Liver (tissue), 9 donors: ENCODE results near the gene RPLP2. TPM values are rescaled to one million over a fixed set of nuclear protein-coding genes. Genes with fewer than 3 reads are reported as not detected.

Experiments used
- DNase-seq: peaks from one replicate; pipeline ENCODE4 v3.0.0-alpha.2; 2017; ENCODE audit warnings: low spot score
- H3K27ac ChIP-seq, 2 donors: one replicate each; pipeline ENCODE4 v1.7.0; 2013; ENCODE audit warnings: inconsistent platforms in 2 of 2, low read length in 2 of 2, control low read depth in 1 of 2, low read depth in 1 of 2, mild to moderate bottlenecking in 1 of 2
- H3K27me3 ChIP-seq, 4 donors: one replicate each; pipeline versions ENCODE4 v1.6.1 to v1.7.0; 2013; ENCODE audit warnings: low read length in 3 of 4, inconsistent platforms in 1 of 4, mild to moderate bottlenecking in 1 of 4, moderate library complexity in 1 of 4; ENCODE audit not compliant: control insufficient read depth in 4 of 4, insufficient read depth in 4 of 4
- H3K36me3 ChIP-seq, 4 donors: one replicate each; pipeline versions ENCODE4 v1.6.1 to v1.7.0; 2013; ENCODE audit warnings: low read length in 3 of 4, mild to moderate bottlenecking in 3 of 4, low read depth in 1 of 4, moderate library complexity in 1 of 4; ENCODE audit not compliant: control insufficient read depth in 4 of 4, insufficient read depth in 3 of 4
- H3K4me1 ChIP-seq, 4 donors: one replicate each; pipeline versions ENCODE4 v1.6.1 to v1.7.0; 2013; ENCODE audit warnings: low read length in 3 of 4, mild to moderate bottlenecking in 3 of 4, moderate library complexity in 1 of 4; ENCODE audit not compliant: control insufficient read depth in 4 of 4, insufficient read depth in 4 of 4
- H3K4me3 ChIP-seq, 3 donors: one replicate each; pipeline versions ENCODE4 v1.6.1 to v1.7.0; 2013; ENCODE audit warnings: low read length in 3 of 3, control low read depth in 1 of 3, low read depth in 1 of 3, mild to moderate bottlenecking in 1 of 3
- H3K9ac ChIP-seq, 2 donors: one replicate each; pipeline ENCODE4 v1.7.0; 2013; ENCODE audit warnings: low read length in 2 of 2, mild to moderate bottlenecking in 2 of 2, moderate library complexity in 2 of 2, control low read depth in 1 of 2, low read depth in 1 of 2
- H3K9me3 ChIP-seq, 4 donors: one replicate each; pipeline versions ENCODE4 v1.6.1 to v1.7.0; 2013; ENCODE audit warnings: low read length in 3 of 4; ENCODE audit not compliant: control insufficient read depth in 4 of 4
- EGR1 ChIP-seq, 2 donors: IDR thresholded peaks; 2 replicates each; pipeline ENCODE4 v1.6.1; 2016 to 2018; ENCODE audit warnings: antibody characterized with exemption in 2 of 2, low read depth in 2 of 2
- FOXA1 ChIP-seq: IDR thresholded peaks from 2 replicates; pipeline ENCODE4 v1.6.1; 2016; ENCODE audit warnings: antibody characterized with exemption
- FOXA2 ChIP-seq: IDR thresholded peaks from 2 replicates; pipeline ENCODE4 v1.6.1; 2016; ENCODE audit warnings: antibody characterized with exemption
- GABPA ChIP-seq, 2 donors: IDR thresholded peaks in 1 of 2; conservative IDR thresholded peaks in 1 of 2; 2 replicates each; pipeline ENCODE4 v1.6.1; 2016; ENCODE audit warnings: antibody characterized with exemption in 2 of 2, mild to moderate bottlenecking in 1 of 2, moderate library complexity in 1 of 2
- HNF4A ChIP-seq, 2 donors: conservative IDR thresholded peaks; 2 replicates each; pipeline ENCODE4 v1.6.1; 2016; ENCODE audit warnings: antibody characterized with exemption in 2 of 2, mild to moderate bottlenecking in 2 of 2
- HNF4G ChIP-seq: IDR thresholded peaks from 2 replicates; pipeline ENCODE4 v1.6.1; 2016; ENCODE audit warnings: antibody characterized with exemption
- JUND ChIP-seq, 2 donors: IDR thresholded peaks; 2 replicates each; pipeline ENCODE4 v1.6.1; 2016; ENCODE audit warnings: antibody characterized with exemption in 2 of 2
- NR2F2 ChIP-seq: IDR thresholded peaks from 2 replicates; pipeline ENCODE4 v1.6.1; 2016; ENCODE audit warnings: antibody characterized with exemption
- RAD21 ChIP-seq, 2 donors: IDR thresholded peaks; 2 replicates each; pipeline ENCODE4 v1.6.1; 2016; ENCODE audit warnings: antibody characterized with exemption in 2 of 2, mild to moderate bottlenecking in 2 of 2
- RXRA ChIP-seq, 2 donors: IDR thresholded peaks; 2 replicates each; pipeline ENCODE4 v1.6.1; 2017 to 2018; ENCODE audit warnings: antibody characterized with exemption in 2 of 2, mild to moderate bottlenecking in 1 of 2
- SP1 ChIP-seq: IDR thresholded peaks from 2 replicates; pipeline ENCODE4 v1.6.1; 2018; ENCODE audit warnings: antibody characterized with exemption, mild to moderate bottlenecking
- TAF1 ChIP-seq: conservative IDR thresholded peaks from 2 replicates; pipeline ENCODE4 v1.6.1; 2016; ENCODE audit warnings: antibody characterized with exemption, mild to moderate bottlenecking
- YY1 ChIP-seq: IDR thresholded peaks from 2 replicates; pipeline ENCODE4 v1.6.1; 2016; ENCODE audit warnings: antibody characterized with exemption, mild to moderate bottlenecking
- WGBS: extraction: QIAGEN DNeasy Blood & Tissue Kit; methylation state at CpG from one replicate; pipeline ENCODE4 v1.1.7; 2013; 5-methylcytosine and 5-hydroxymethylcytosine counted together
- polyA plus RNA-seq, 2 donors: library from polyadenylated mRNA; stranded (reverse) in 1 of 2; unstranded in 1 of 2; fragments of 200-250 nt in 1 of 2; fragments of >200 nt in 1 of 2; fragmentation: Nextera tagmentation in 1 of 2; extraction: Ambion mirVana in 1 of 2; gene quantifications; one replicate each; pipeline versions ENCODE4 v1.2.1 to v1.2.3, GENCODE V29; 2013 to 2015
- total RNA-seq, 2 donors: library from RNA; depleted of rRNA; stranded (reverse); fragments of >200 nt; gene quantifications; one replicate each; pipeline ENCODE4 v1.2.3, GENCODE V29; 2014
- TF ChIP-seq, protein P1 (sequence below): fragments of 150-350 bp; IDR thresholded peaks from 2 replicates; pipeline ENCODE4 v1.5.1; 2017; ENCODE audit warnings: improper control_type of control experiment, low read depth, low read length; ENCODE audit not compliant: missing input control
- TF ChIP-seq, protein P2 (sequence below): IDR thresholded peaks from 2 replicates; pipeline ENCODE4 v1.6.1; 2016; ENCODE audit warnings: antibody characterized with exemption
- TF ChIP-seq, protein P3 (sequence below): IDR thresholded peaks from 2 replicates; pipeline ENCODE4 v1.6.1; 2016; ENCODE audit warnings: antibody characterized with exemption, mild to moderate bottlenecking
- TF ChIP-seq, protein P4 (sequence below): IDR thresholded peaks from 2 replicates; pipeline ENCODE4 v1.6.1; 2016; ENCODE audit warnings: antibody characterized with exemption
- donor health status: healthy.
- donor health status: healthy.
- donor health status: healthy.
- donor health status: healthy.
- donor health status: healthy.

The RPLP2 gene
- total and polyA plus RNA-seq, 4 donors, result 59.8 to 476 (median 285) TPM

DNA sequence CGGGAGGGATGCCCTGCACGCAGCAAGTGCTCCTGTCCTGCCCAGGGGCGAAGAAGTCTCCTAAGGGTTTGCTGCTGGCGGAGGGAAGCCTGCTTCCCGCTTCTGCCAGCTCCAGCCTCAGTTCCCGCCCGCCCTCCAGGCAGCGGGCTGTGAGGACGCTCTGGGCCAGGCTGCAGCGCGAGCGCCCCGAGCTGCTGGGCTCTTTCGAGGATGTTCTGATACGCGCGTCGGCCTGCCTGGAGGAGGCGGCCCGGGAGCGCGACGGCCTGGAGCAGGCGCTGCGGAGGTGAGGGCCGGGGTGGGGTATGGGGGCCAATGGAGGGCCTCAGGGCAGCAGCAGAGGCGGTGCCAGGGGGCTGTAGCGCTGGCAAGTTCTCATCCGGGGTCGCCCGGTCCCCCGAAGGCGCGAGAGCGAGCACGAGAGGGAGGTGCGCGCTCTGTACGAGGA lies 20.1 kb downstream of the RPLP2 start:
- DNase-seq, result no peak
- Histone ChIP-seq H3K9me3 (no peaks in the 10 kb centered on the region), H3K4me3 (peak overlapping the region in 1 of 3 donors; percentile 37), H3K9ac (no peak overlapping the region), H3K36me3 (no peaks in the 10 kb centered on the region), H3K27ac (peak overlapping the region in 1 of 2 donors; percentile 50), H3K27me3 (no peaks in the 10 kb centered on the region), H3K4me1 (peaks cover 51 to 90% (median 71%) of the 10 kb centered on the region in 4 donors)
- TF ChIP-seq FOXA2 (no peak), SP1 (no peak), GABPA (IDR thresholded peaks at IDR 0.05 in 1 of 2, conservative IDR thresholded peaks at IDR 0.05 in 1 of 2) (no peak), FOXA1 (no peak), EGR1 (IDR thresholded peaks at IDR 0.05; ENCODE audit: low read depth in 2 of 2) (no peak), TAF1 (no peak), YY1 (no peak), RXRA (IDR thresholded peaks at IDR 0.05) (no peak), HNF4A (conservative IDR thresholded peaks at IDR 0.05) (no peak), HNF4G (no peak), JUND (IDR thresholded peaks at IDR 0.05) (no peak), RAD21 (IDR thresholded peaks at IDR 0.05) (no peak)
- TF ChIP-seq, protein P1, sequence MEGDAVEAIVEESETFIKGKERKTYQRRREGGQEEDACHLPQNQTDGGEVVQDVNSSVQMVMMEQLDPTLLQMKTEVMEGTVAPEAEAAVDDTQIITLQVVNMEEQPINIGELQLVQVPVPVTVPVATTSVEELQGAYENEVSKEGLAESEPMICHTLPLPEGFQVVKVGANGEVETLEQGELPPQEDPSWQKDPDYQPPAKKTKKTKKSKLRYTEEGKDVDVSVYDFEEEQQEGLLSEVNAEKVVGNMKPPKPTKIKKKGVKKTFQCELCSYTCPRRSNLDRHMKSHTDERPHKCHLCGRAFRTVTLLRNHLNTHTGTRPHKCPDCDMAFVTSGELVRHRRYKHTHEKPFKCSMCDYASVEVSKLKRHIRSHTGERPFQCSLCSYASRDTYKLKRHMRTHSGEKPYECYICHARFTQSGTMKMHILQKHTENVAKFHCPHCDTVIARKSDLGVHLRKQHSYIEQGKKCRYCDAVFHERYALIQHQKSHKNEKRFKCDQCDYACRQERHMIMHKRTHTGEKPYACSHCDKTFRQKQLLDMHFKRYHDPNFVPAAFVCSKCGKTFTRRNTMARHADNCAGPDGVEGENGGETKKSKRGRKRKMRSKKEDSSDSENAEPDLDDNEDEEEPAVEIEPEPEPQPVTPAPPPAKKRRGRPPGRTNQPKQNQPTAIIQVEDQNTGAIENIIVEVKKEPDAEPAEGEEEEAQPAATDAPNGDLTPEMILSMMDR, result no peak
- TF ChIP-seq, protein P2, sequence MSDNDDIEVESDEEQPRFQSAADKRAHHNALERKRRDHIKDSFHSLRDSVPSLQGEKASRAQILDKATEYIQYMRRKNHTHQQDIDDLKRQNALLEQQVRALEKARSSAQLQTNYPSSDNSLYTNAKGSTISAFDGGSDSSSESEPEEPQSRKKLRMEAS, result no peak
- TF ChIP-seq, protein P3, sequence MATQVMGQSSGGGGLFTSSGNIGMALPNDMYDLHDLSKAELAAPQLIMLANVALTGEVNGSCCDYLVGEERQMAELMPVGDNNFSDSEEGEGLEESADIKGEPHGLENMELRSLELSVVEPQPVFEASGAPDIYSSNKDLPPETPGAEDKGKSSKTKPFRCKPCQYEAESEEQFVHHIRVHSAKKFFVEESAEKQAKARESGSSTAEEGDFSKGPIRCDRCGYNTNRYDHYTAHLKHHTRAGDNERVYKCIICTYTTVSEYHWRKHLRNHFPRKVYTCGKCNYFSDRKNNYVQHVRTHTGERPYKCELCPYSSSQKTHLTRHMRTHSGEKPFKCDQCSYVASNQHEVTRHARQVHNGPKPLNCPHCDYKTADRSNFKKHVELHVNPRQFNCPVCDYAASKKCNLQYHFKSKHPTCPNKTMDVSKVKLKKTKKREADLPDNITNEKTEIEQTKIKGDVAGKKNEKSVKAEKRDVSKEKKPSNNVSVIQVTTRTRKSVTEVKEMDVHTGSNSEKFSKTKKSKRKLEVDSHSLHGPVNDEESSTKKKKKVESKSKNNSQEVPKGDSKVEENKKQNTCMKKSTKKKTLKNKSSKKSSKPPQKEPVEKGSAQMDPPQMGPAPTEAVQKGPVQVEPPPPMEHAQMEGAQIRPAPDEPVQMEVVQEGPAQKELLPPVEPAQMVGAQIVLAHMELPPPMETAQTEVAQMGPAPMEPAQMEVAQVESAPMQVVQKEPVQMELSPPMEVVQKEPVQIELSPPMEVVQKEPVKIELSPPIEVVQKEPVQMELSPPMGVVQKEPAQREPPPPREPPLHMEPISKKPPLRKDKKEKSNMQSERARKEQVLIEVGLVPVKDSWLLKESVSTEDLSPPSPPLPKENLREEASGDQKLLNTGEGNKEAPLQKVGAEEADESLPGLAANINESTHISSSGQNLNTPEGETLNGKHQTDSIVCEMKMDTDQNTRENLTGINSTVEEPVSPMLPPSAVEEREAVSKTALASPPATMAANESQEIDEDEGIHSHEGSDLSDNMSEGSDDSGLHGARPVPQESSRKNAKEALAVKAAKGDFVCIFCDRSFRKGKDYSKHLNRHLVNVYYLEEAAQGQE, result no peak
- TF ChIP-seq, protein P4, sequence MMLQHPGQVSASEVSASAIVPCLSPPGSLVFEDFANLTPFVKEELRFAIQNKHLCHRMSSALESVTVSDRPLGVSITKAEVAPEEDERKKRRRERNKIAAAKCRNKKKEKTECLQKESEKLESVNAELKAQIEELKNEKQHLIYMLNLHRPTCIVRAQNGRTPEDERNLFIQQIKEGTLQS, result no peak
- 6% methylated on average over 39 of the region's 39 CpGs for WGBS

DNA sequence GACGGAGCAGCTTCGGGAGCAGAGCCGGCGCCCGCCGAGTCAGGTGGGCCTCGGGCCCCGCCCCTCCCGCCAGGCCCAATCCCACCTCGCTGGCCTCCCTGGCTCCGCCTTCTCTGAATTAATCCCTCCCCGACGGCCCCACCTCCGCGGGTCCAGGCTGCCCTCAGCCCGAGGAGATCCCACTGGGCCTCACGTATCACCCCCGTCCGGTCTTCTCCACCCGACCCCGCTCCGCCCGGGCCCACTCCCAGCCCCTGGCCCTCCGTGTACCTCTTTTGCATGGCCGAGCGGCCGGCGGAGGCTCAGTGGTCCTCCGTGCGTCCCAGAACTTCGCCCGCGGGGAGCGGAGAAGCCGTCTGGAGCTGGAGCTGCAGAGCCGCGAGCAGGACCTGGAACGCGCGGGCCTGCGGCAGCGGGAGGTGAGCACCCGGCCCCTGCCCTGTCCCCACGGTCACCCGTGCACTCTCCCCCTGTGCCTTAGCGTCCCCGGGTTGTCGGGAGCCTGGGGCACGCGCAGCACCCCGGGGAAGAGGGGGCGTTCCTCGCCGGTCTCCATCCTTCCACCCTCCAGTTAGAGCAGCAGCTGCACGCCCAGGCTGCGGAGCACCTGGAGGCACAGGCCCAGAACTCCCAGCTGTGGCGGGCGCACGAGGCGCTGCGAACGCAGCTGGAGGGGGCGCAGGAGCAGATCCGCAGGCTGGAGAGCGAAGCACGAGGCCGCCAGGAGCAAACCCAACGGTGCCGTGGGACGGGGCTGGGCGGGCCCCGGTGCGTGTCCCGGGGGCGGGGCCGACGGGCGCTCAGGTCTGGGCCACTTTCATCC lies 20.7 kb downstream of the RPLP2 start:
- peak; percentile 61 for DNase-seq
- Histone ChIP-seq H3K36me3 (no peaks in the 10 kb centered on the region), H3K27ac (no peak overlapping the region), H3K9ac (no peak overlapping the region), H3K4me3 (peak overlapping the region in 1 of 3 donors; percentile 37), H3K9me3 (no peaks in the 10 kb centered on the region), H3K4me1 (peaks cover 48 to 89% (median 69%) of the 10 kb centered on the region in 4 donors), H3K27me3 (no peaks in the 10 kb centered on the region)
- 4% methylated on average over 78 of the region's 78 CpGs for WGBS
- TF ChIP-seq FOXA1, result no peak
- no peak for TF ChIP-seq FOXA2
- no peak for TF ChIP-seq HNF4A (conservative IDR thresholded peaks at IDR 0.05)
- TF ChIP-seq, protein P4, result no peak
- TF ChIP-seq NR2F2, result no peak
- no peak for TF ChIP-seq YY1
- no peak for TF ChIP-seq HNF4G
- no peak for TF ChIP-seq TAF1
